CD4-positive, alpha-beta memory T cell (primary cell): ENCODE results near the gene MUC6. TPM values are rescaled to one million over a fixed set of nuclear protein-coding genes. Genes with fewer than 3 reads are reported as not detected.
A peak's percentile ranks its signal among the peaks of the same experiment; 100 is the strongest.

ENCODE experiments used
- CTCF ChIA-PET: fragments of 350-600 bp; sonication (Branson Sonifier 250); formaldehyde crosslinking; loops from one replicate; lab custom pipeline; 2021; ENCODE audit warnings: inconsistent platforms; ENCODE audit not compliant: partially characterized antibody; lab: Charles Lee
- POLR2A ChIA-PET: fragments of 350-600 bp; sonication (Branson Sonifier 250); formaldehyde crosslinking; loops from one replicate; lab custom pipeline; 2021; ENCODE audit not compliant: partially characterized antibody; lab: Charles Lee
- DNase-seq, 5 donors: peaks; one replicate each; pipeline versions ENCODE4 v3.0.0 to v3.0.0-alpha.2; 2020 to 2022; ENCODE audit warnings: mixed read lengths in 1 of 5
- H3K27ac ChIP-seq: one replicate; pipeline ENCODE4 v1.7.0; 2013; ENCODE audit warnings: low read depth, low read length
- H3K27me3 ChIP-seq: 2 replicates; pipeline ENCODE4 v1.7.0; 2013; ENCODE audit warnings: mild to moderate bottlenecking, low read length, moderate library complexity; ENCODE audit not compliant: insufficient read depth
- H3K36me3 ChIP-seq: 2 replicates; pipeline ENCODE4 v1.7.0; 2013; ENCODE audit warnings: mild to moderate bottlenecking, low read length, moderate library complexity; ENCODE audit not compliant: insufficient read depth
- H3K4me1 ChIP-seq: 2 replicates; pipeline ENCODE4 v1.7.0; 2013; ENCODE audit warnings: mild to moderate bottlenecking, low read length, moderate library complexity; ENCODE audit not compliant: insufficient read depth
- H3K4me3 ChIP-seq, 2 donors: one replicate each; pipeline ENCODE4 v1.7.0; 2013; ENCODE audit warnings: low read length in 2 of 2, mild to moderate bottlenecking in 1 of 2
- H3K9me3 ChIP-seq, 2 donors: one replicate each; pipeline ENCODE4 v1.7.0; 2013; ENCODE audit warnings: low read length in 2 of 2, control low read depth in 1 of 2; ENCODE audit not compliant: control insufficient read depth in 1 of 2
- H3K27ac Mint-ChIP-seq, 7 donors: one replicate each; pipeline ENCODE4 v1.8.0; 2020 to 2021; ENCODE audit warnings: mixed read lengths in 7 of 7, mild to moderate bottlenecking in 6 of 7, inconsistent platforms in 3 of 7, moderate library complexity in 3 of 7
- H3K27me3 Mint-ChIP-seq, 2 donors: one replicate each; pipeline ENCODE4 v1.8.0; 2020 to 2021; ENCODE audit warnings: mixed read lengths in 2 of 2
- H3K36me3 Mint-ChIP-seq, 2 donors: one replicate each; pipeline ENCODE4 v1.8.0; 2020 to 2021; ENCODE audit warnings: mixed read lengths in 2 of 2, inconsistent platforms in 1 of 2, mild to moderate bottlenecking in 1 of 2
- H3K4me1 Mint-ChIP-seq, 4 donors: one replicate each; pipeline ENCODE4 v1.8.0; 2020 to 2021; ENCODE audit warnings: mixed read lengths in 4 of 4, mild to moderate bottlenecking in 1 of 4
- H3K4me3 Mint-ChIP-seq, 8 donors: one replicate each; pipeline ENCODE4 v1.8.0; 2020 to 2021; ENCODE audit warnings: mixed read lengths in 8 of 8, mild to moderate bottlenecking in 7 of 8, moderate library complexity in 6 of 8, inconsistent platforms in 3 of 8
- H3K9me3 Mint-ChIP-seq, 8 donors: one replicate each; pipeline ENCODE4 v1.8.0; 2020 to 2021; ENCODE audit warnings: mixed read lengths in 8 of 8, mild to moderate bottlenecking in 5 of 8, inconsistent platforms in 3 of 8, moderate library complexity in 1 of 8
- intact Hi-C: fragments of 100-400 bp; cut with micrococcal nuclease; formaldehyde crosslinking; loops from one replicate; pipeline ENCODE4 v1.15.1; 2023
- polyA plus RNA-seq, 2 donors: library from polyadenylated mRNA; unstranded; fragments of 300-500 nt; fragmentation: Illumina TruSeq; gene quantifications; one replicate each; pipeline ENCODE4 v1.2.3, GENCODE V29; 2021
- total RNA-seq, 2 experiments: library from RNA; stranded (reverse); gene quantifications; one replicate each; pipeline ENCODE4 v1.2.3, GENCODE V29; 2021

The MUC6 gene
- total and polyA plus RNA-seq, 4 experiments from 2014 or later: 0.13 TPM; not detected in 3

DNA sequence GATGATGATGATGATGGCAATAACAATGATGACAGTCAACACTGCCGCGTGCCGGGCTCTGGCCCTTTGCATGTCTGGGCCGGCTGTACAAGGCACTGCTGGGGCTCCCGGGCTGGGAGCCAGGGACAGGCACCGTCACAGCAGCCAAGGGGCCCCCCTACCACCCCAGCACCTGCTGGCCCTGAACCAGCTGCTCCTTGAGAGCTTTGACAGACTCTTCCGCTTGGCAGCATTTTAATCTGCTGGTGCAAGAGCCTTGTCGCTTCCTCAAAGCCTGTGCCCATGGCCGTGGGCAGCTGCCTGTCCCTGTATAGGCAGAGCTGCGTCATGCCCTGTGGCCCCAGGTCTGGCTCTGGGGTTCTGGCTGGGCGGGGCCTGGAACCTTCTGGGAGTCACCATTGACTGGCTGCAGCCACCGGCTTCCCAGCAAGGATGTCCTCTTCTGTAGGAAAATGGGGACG lies 12.9 kb upstream of the MUC6 start:
- Histone ChIP-seq H3K27ac (no peak overlapping the region), H3K4me1 (peaks cover 4% of the 10 kb centered on the region), H3K27me3 (no peaks in the 10 kb centered on the region), H3K4me3 (no peak overlapping the region), H3K9me3 (no peaks in the 10 kb centered on the region), H3K36me3 (no peaks in the 10 kb centered on the region)
- H3K4me3 Mint-ChIP-seq: no peak overlapping the region
- CTCF ChIA-PET: interaction anchor here (3.2 kb wide), 1 partner anchor 202 kb away, joined by 35 read pairs; no protein-coding TSS in a partner anchor
- H3K27me3 Mint-ChIP-seq: peaks cover 6 to 14% of the 10 kb centered on the region in 2 donors
- no peak for DNase-seq
- peak overlapping the region in 1 of 7 donors; percentile 35 for H3K27ac Mint-ChIP-seq
- H3K9me3 Mint-ChIP-seq: peaks cover 0 to 3% (median 0%) of the 10 kb centered on the region in 8 donors
- intact Hi-C loops: no loop called here
- H3K4me1 Mint-ChIP-seq: peaks cover 0 to 9% (median under 1%) of the 10 kb centered on the region in 4 donors
- H3K36me3 Mint-ChIP-seq: no peaks in the 10 kb centered on the region
- POLR2A ChIA-PET: no interaction called here

DNA sequence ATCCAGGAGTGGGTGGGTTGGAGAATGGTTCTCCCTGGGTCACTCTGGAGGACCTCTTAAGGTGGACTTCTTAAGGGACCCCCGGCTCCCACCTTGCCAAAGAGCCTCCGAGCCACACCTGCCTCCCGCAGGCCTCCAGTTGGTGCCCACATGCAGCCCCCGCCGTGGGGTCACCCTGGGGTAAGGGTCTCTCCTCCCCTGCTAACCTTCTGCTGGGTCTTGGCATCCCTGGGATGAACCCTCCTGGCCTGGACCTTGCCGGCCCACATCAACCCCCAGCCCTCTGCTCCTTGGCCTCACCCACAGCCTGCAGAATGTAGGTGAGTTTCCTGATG lies 12.5 kb upstream of the MUC6 start:
- DNase-seq: no peak
- intact Hi-C loops: no loop called here
- Histone ChIP-seq H3K4me3 (no peak overlapping the region), H3K9me3 (no peaks in the 10 kb centered on the region), H3K27ac (no peak overlapping the region), H3K36me3 (no peaks in the 10 kb centered on the region), H3K4me1 (peaks cover 4% of the 10 kb centered on the region), H3K27me3 (no peaks in the 10 kb centered on the region)
- Mint-ChIP-seq H3K9me3 (peaks cover 0 to 3% (median 0%) of the 10 kb centered on the region in 8 donors), H3K4me1 (peaks cover 0 to 9% (median under 1%) of the 10 kb centered on the region in 4 donors), H3K27ac (peak overlapping the region in 1 of 7 donors; percentile 35), H3K4me3 (no peak overlapping the region), H3K36me3 (no peaks in the 10 kb centered on the region), H3K27me3 (peaks cover 6 to 14% of the 10 kb centered on the region in 2 donors)
- POLR2A ChIA-PET: no interaction called here
- CTCF ChIA-PET: interaction anchor here (3.2 kb wide), 1 partner anchor 201 kb away, joined by 35 read pairs; no protein-coding TSS in a partner anchor

DNA sequence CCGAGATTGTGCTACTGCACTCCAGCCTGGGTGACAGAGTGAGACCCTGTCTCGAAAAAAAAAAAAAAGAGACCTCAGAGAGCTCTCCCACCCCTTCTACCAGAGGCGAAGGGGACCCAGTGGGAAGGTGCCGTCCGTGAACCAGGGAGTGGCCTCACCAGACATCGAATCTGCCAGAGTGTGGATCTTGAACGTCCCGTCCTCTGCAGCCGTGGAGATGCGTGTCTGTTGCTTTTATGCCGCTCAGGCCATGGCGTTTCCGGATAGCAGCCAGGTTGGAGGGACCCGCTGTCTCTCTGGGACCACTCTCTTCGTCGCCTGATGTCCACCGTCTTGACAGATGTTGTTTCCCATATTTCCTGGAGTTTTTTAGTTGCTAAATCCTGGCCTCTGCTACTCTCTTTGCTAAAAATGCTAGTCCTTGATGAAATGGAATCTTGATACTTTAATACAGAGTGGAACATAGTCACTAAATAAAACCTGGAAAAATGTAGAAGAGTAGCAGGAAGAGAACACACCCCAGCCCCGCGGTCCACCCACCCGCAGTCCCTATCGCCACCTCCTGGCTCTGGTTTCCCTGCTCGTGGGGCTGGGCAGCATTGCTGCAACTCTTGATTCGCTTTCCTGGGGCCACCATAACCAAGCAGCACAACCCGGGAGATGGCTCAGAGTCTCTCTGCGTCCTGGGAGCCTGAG lies 12.0 kb upstream of the MUC6 start:
- H3K4me3 ChIP-seq: no peak overlapping the region
- Mint-ChIP-seq H3K9me3 (peaks cover 0 to 3% (median 0%) of the 10 kb centered on the region in 8 donors), H3K4me1 (peaks cover 0 to 9% (median under 1%) of the 10 kb centered on the region in 4 donors), H3K4me3 (no peak overlapping the region), H3K27me3 (peaks cover 8 to 16% of the 10 kb centered on the region in 2 donors), H3K27ac (no peak overlapping the region), H3K36me3 (no peaks in the 10 kb centered on the region)
- CTCF ChIA-PET: no interaction called here
- intact Hi-C loops: no loop called here
- no peak overlapping the region for H3K27ac ChIP-seq
- no peak for DNase-seq
- H3K4me1 ChIP-seq: peaks cover 4% of the 10 kb centered on the region
- POLR2A ChIA-PET: no interaction called here
- H3K27me3 ChIP-seq: no peaks in the 10 kb centered on the region
- H3K36me3 ChIP-seq: no peaks in the 10 kb centered on the region
- no peaks in the 10 kb centered on the region for H3K9me3 ChIP-seq

DNA sequence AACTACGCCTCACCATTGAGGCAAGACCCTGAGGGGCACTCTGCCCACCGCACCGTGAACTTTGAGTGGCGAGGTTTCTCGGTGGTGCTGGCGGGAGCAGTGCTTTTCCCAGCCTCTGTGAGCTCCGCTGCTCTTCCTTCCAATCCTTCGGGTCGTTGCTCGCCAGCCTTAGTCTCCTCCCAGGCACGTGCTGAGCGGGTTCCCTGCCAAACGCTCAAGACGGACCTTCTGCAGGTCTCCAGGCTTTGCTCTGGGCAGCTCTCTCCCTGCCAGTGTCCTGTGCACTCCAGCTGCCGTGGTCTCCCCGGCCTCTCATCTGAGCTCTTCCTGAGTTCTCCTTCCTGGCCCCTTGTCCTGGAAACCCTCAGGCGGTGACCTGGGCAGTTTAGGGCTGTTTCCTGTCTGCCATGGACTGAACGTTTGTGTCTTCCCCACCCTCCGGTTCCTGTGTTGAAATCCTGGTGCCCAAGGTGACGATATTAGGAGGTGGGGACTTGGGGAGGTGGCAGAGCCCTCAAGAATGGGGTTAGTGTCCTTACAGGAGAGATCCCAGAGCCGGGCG lies 11.2 kb upstream of the MUC6 start:
- Mint-ChIP-seq H3K36me3 (no peaks in the 10 kb centered on the region), H3K9me3 (peaks cover 0 to 3% (median 0%) of the 10 kb centered on the region in 8 donors), H3K27ac (no peak overlapping the region), H3K4me1 (peaks cover 0 to 9% (median under 1%) of the 10 kb centered on the region in 4 donors), H3K27me3 (peaks cover 8 to 16% of the 10 kb centered on the region in 2 donors), H3K4me3 (no peak overlapping the region)
- intact Hi-C loops: no loop called here
- ChIA-PET POLR2A (no interaction called here), CTCF (no interaction called here)
- H3K4me1 ChIP-seq: peaks cover 4% of the 10 kb centered on the region
- no peak overlapping the region for H3K27ac ChIP-seq
- H3K9me3 ChIP-seq: no peaks in the 10 kb centered on the region
- H3K4me3 ChIP-seq: no peak overlapping the region
- H3K27me3 ChIP-seq: no peaks in the 10 kb centered on the region
- no peaks in the 10 kb centered on the region for H3K36me3 ChIP-seq
- DNase-seq: no peak

DNA sequence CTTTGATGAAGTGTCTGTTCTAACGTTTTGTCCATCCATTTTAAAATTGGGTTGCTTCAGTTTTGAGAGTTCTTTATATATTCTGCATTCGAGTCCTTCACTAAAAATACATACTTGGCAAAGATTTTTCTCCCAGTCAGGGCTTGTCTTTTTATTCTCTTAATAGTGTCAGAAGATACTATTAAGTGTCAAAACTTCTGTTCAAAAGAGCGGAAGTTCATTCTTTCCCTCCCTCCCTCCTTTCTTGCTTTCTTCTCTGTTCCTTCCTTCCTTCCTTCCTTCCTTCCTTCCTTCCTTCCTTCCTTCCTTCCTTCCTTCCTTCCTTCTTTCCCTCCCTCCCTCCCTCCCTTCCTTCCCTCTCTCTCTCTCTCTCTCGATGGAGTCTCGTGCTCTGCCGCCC lies 7.6 kb upstream of the MUC6 start:
- ChIA-PET POLR2A (no interaction called here), CTCF (no interaction called here)
- H3K4me1 Mint-ChIP-seq: peaks cover 0 to 5% (median under 1%) of the 10 kb centered on the region in 4 donors
- H3K4me3 ChIP-seq: no peak overlapping the region
- H3K27me3 Mint-ChIP-seq: peaks cover 5 to 9% of the 10 kb centered on the region in 2 donors
- H3K4me3 Mint-ChIP-seq: no peak overlapping the region
- H3K27me3 ChIP-seq: no peaks in the 10 kb centered on the region
- no peak for DNase-seq
- peak overlapping the region in 1 of 7 donors; percentile 11 for H3K27ac Mint-ChIP-seq
- H3K9me3 Mint-ChIP-seq: peaks cover 0 to 3% (median 0%) of the 10 kb centered on the region in 8 donors
- no peaks in the 10 kb centered on the region for H3K9me3 ChIP-seq
- no peak overlapping the region for H3K27ac ChIP-seq
- H3K36me3 Mint-ChIP-seq: no peaks in the 10 kb centered on the region
- H3K36me3 ChIP-seq: no peaks in the 10 kb centered on the region
- intact Hi-C loops: no loop called here
- H3K4me1 ChIP-seq: no peaks in the 10 kb centered on the region

DNA sequence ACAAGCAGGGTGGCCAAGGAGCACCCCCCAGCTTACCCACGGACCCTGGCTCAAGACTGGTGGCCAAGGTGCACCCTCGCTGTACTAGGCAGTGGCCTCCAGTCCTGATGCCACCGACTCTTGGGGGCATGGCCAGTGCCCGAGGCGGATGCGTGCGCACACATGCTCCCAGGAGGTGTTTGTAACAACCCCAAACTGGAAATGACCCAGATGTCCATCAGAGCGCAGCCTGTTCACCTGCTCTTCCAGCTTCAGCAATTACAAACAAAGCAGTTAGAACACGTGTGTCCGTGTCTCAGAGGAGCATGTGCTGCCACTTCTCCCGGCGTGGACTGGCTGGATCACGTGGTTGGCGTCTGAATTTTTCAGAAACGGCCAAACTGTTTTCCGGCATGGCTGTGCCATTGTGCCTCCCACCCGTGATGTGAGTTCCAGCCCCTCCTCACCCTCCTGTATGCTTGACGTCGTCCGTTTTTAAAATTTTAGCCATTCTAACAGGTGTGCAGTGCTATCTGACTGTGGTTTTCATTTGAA lies 7.1 kb upstream of the MUC6 start:
- no peaks in the 10 kb centered on the region for H3K4me1 ChIP-seq
- peaks cover 0 to 5% (median 2%) of the 10 kb centered on the region in 4 donors for H3K4me1 Mint-ChIP-seq
- no peak overlapping the region for H3K27ac ChIP-seq
- POLR2A ChIA-PET: no interaction called here
- no peaks in the 10 kb centered on the region for H3K36me3 Mint-ChIP-seq
- peaks cover 3 to 7% of the 10 kb centered on the region in 2 donors for H3K27me3 Mint-ChIP-seq
- no peaks in the 10 kb centered on the region for H3K9me3 ChIP-seq
- no peak overlapping the region for H3K4me3 ChIP-seq
- no peaks in the 10 kb centered on the region for H3K27me3 ChIP-seq
- no peak for DNase-seq
- CTCF ChIA-PET: interaction anchor here (1.6 kb wide), 1 partner anchor 195 kb away, joined by 3 read pairs; no protein-coding TSS in a partner anchor
- H3K9me3 Mint-ChIP-seq: peaks cover 0 to 3% (median 0%) of the 10 kb centered on the region in 8 donors
- no peak overlapping the region for H3K4me3 Mint-ChIP-seq
- peak overlapping the region in 1 of 7 donors; percentile 11 for H3K27ac Mint-ChIP-seq
- no peaks in the 10 kb centered on the region for H3K36me3 ChIP-seq
- intact Hi-C loops: no loop called here
